Uterus (tissue), 2 donors: ENCODE data around the gene LRRC7.

ENCODE experiments used
- CTCF ChIP-seq, 4 experiments: fragments of 200-600 bp in 2 of 4; fragments of 450-650 bp in 2 of 4; sonication (generic) in 2 of 4; IDR thresholded peaks; one replicate each; pipeline ENCODE4 v1.5.1; 2016 to 2019; ENCODE audit warnings: antibody characterized with exemption in 4 of 4, mild to moderate bottlenecking in 2 of 4, moderate library complexity in 1 of 4
- POLR2A ChIP-seq, 2 donors: fragments of 450-650 bp; IDR thresholded peaks; one replicate each; pipeline ENCODE4 v1.6.1; 2016; ENCODE audit warnings: antibody characterized with exemption in 2 of 2, mild to moderate bottlenecking in 1 of 2, moderate library complexity in 1 of 2

- no peak for TF ChIP-seq CTCF (IDR thresholded peaks at IDR 0.05)
- no peak for TF ChIP-seq POLR2A (IDR thresholded peaks at IDR 0.05)
These were observed 418.2 kb downstream of the LRRC7 start for GRCh38 chr1:69985901-69986439.
